Mucosa of rectum (tissue), 2 donors: Measurements from ENCODE around the gene PROM1.

Experiments
- H3K27ac ChIP-seq, 2 donors: one replicate each; pipeline ENCODE4 v1.7.0; 2013; ENCODE audit warnings: inconsistent platforms in 2 of 2, low read depth in 2 of 2, low read length in 2 of 2
- H3K27me3 ChIP-seq, 2 donors: one replicate each; pipeline ENCODE4 v1.7.0; 2013; ENCODE audit warnings: low read length in 2 of 2; ENCODE audit not compliant: control insufficient read depth in 2 of 2, insufficient read depth in 2 of 2
- H3K36me3 ChIP-seq, 2 donors: one replicate each; pipeline ENCODE4 v1.7.0; 2013; ENCODE audit warnings: low read length in 2 of 2; ENCODE audit not compliant: control insufficient read depth in 2 of 2, insufficient read depth in 2 of 2
- H3K4me1 ChIP-seq, 2 donors: one replicate each; pipeline ENCODE4 v1.7.0; 2013; ENCODE audit warnings: low read length in 2 of 2, mild to moderate bottlenecking in 1 of 2; ENCODE audit not compliant: control insufficient read depth in 2 of 2, insufficient read depth in 2 of 2
- H3K4me3 ChIP-seq, 2 donors: one replicate each; pipeline ENCODE4 v1.7.0; 2013; ENCODE audit warnings: low read length in 2 of 2
- H3K9ac ChIP-seq, 2 donors: one replicate each; pipeline ENCODE4 v1.7.0; 2013; ENCODE audit warnings: low read length in 2 of 2, low read depth in 1 of 2, mild to moderate bottlenecking in 1 of 2
- H3K9me3 ChIP-seq, 2 donors: one replicate each; pipeline ENCODE4 v1.7.0; 2013; ENCODE audit warnings: low read length in 2 of 2; ENCODE audit not compliant: control insufficient read depth in 2 of 2
- donor health status: healthy.
- donor health status: Normal muscosa, but diverticular disease.

Gene PROM1

GRCh38 chr4:16032396-16032770 is 51.4 kb downstream of the PROM1 start:
- H3K9me3 ChIP-seq: no peaks in the 10 kb centered on the region
- H3K27ac ChIP-seq: no peak overlapping the region
- no peak overlapping the region for H3K4me3 ChIP-seq
- H3K9ac ChIP-seq: no peak overlapping the region
- no peaks in the 10 kb centered on the region for H3K4me1 ChIP-seq
- peaks cover 3 to 8% of the 10 kb centered on the region in 2 donors for H3K36me3 ChIP-seq
- H3K27me3 ChIP-seq: no peaks in the 10 kb centered on the region

GRCh38 chr4:16031546-16032395 is 52.1 kb downstream of the PROM1 start:
- Histone ChIP-seq H3K9ac (no peak overlapping the region), H3K27me3 (no peaks in the 10 kb centered on the region), H3K4me3 (no peak overlapping the region), H3K4me1 (no peaks in the 10 kb centered on the region), H3K27ac (no peak overlapping the region), H3K9me3 (no peaks in the 10 kb centered on the region), H3K36me3 (peaks cover 3 to 8% of the 10 kb centered on the region in 2 donors)

- H3K9me3 ChIP-seq: no peaks in the 10 kb centered on the region
- no peak overlapping the region for H3K27ac ChIP-seq
- H3K4me1 ChIP-seq: no peaks in the 10 kb centered on the region
- no peak overlapping the region for H3K9ac ChIP-seq
- H3K4me3 ChIP-seq: no peak overlapping the region
- peaks cover 3 to 5% of the 10 kb centered on the region in 2 donors for H3K36me3 ChIP-seq
- H3K27me3 ChIP-seq: no peaks in the 10 kb centered on the region
Observed at GRCh38 chr4:16029886-16030285, 53.9 kb downstream of the PROM1 start.

- H3K36me3 ChIP-seq: peaks cover 3 to 5% of the 10 kb centered on the region in 2 donors
- H3K9ac ChIP-seq: no peak overlapping the region
- H3K27ac ChIP-seq: no peak overlapping the region
- H3K9me3 ChIP-seq: no peaks in the 10 kb centered on the region
- no peak overlapping the region for H3K4me3 ChIP-seq
- no peaks in the 10 kb centered on the region for H3K27me3 ChIP-seq
- no peaks in the 10 kb centered on the region for H3K4me1 ChIP-seq
Observed at GRCh38 chr4:16029262-16029661, 54.6 kb downstream of the PROM1 start.

GRCh38 chr4:16027626-16028025 is 56.2 kb downstream of the PROM1 start:
- Histone ChIP-seq H3K36me3 (peaks cover 15 to 16% of the 10 kb centered on the region in 2 donors), H3K4me3 (no peak overlapping the region), H3K27me3 (no peaks in the 10 kb centered on the region), H3K4me1 (no peaks in the 10 kb centered on the region), H3K27ac (no peak overlapping the region), H3K9me3 (no peaks in the 10 kb centered on the region), H3K9ac (no peak overlapping the region)

- peaks cover 12 to 16% of the 10 kb centered on the region in 2 donors for H3K36me3 ChIP-seq
- H3K4me3 ChIP-seq: no peak overlapping the region
- no peak overlapping the region for H3K9ac ChIP-seq
- H3K27me3 ChIP-seq: no peaks in the 10 kb centered on the region
- no peaks in the 10 kb centered on the region for H3K9me3 ChIP-seq
- no peak overlapping the region for H3K27ac ChIP-seq
- H3K4me1 ChIP-seq: no peaks in the 10 kb centered on the region
Observed at GRCh38 chr4:16027114-16027513, 56.7 kb downstream of the PROM1 start.

GRCh38 chr4:16026160-16026761 is 57.6 kb downstream of the PROM1 start:
- no peaks in the 10 kb centered on the region for H3K4me1 ChIP-seq
- H3K27me3 ChIP-seq: no peaks in the 10 kb centered on the region
- H3K4me3 ChIP-seq: no peak overlapping the region
- H3K9ac ChIP-seq: no peak overlapping the region
- no peak overlapping the region for H3K27ac ChIP-seq
- H3K9me3 ChIP-seq: no peaks in the 10 kb centered on the region
- peaks cover 12 to 20% of the 10 kb centered on the region in 2 donors for H3K36me3 ChIP-seq

- H3K36me3 ChIP-seq: peaks cover 12 to 20% of the 10 kb centered on the region in 2 donors
- no peak overlapping the region for H3K9ac ChIP-seq
- H3K4me1 ChIP-seq: no peaks in the 10 kb centered on the region
- no peak overlapping the region for H3K4me3 ChIP-seq
- H3K27ac ChIP-seq: no peak overlapping the region
- no peaks in the 10 kb centered on the region for H3K27me3 ChIP-seq
- no peaks in the 10 kb centered on the region for H3K9me3 ChIP-seq
Observed at GRCh38 chr4:16025268-16025667, 58.6 kb downstream of the PROM1 start.

- Histone ChIP-seq H3K36me3 (peaks cover 12 to 20% of the 10 kb centered on the region in 2 donors), H3K9me3 (no peaks in the 10 kb centered on the region), H3K27me3 (no peaks in the 10 kb centered on the region), H3K4me3 (no peak overlapping the region), H3K27ac (no peak overlapping the region), H3K4me1 (no peaks in the 10 kb centered on the region), H3K9ac (no peak overlapping the region)
Observed at GRCh38 chr4:16023776-16024408, 59.9 kb downstream of the PROM1 start.
